HepG2 (cell line): Measurements from ENCODE around the gene PRM2. TPM values are rescaled to one million over a fixed set of nuclear protein-coding genes. Genes with fewer than 3 reads are reported as not detected.
A peak's percentile ranks its signal among the peaks of the same experiment; 100 is the strongest.

ENCODE experiments used
- HOXA7 ChIP-seq: sonication (generic); formaldehyde crosslinking; IDR thresholded peaks from 2 replicates; pipeline ENCODE4 v1.8.1; 2022; ENCODE audit warnings: mild to moderate bottlenecking, missing genetic modification reagents, moderate library complexity
- MYC ChIP-seq: sonication (generic); formaldehyde crosslinking; IDR thresholded peaks from 2 replicates; pipeline ENCODE4 v1.9.0; 2021; ENCODE audit warnings: missing genetic modification reagents, borderline replicate concordance
- SYNCRIP ChIP-seq: fragments of 200-400 bp; formaldehyde crosslinking; IDR thresholded peaks from 2 replicates; pipeline ENCODE4 v1.6.1; 2018; ENCODE audit warnings: mild to moderate bottlenecking, low read depth, low read length; ENCODE audit not compliant: insufficient read depth
- ZNF746 ChIP-seq: sonication (generic); formaldehyde crosslinking; IDR thresholded peaks from 2 replicates; pipeline ENCODE4 v1.8.0; 2022; ENCODE audit warnings: mild to moderate bottlenecking, missing genetic modification reagents
- polyA plus RNA-seq, 8 experiments: library from polyadenylated mRNA; depleted of rRNA in 3 of 8; stranded (reverse) in 7 of 8; unstranded in 1 of 8; fragments of >200 nt; fragmentation: Illumina TruSeq in 4 of 8; extraction: Trizol in 4 of 8; gene quantifications; 2 replicates each; pipeline versions ENCODE4 v1.2.1 to v1.2.3, GENCODE V29; 2011 to 2016; ENCODE audit warnings: low read depth in 4 of 8, missing spikeins in 1 of 8, mixed read lengths in 1 of 8; ENCODE audit not compliant: insufficient read depth in 1 of 8
- total RNA-seq, 5 experiments: library from RNA; depleted of rRNA; stranded (reverse); fragments of >200 nt; fragmentation: Illumina TruSeq; extraction: Trizol; gene quantifications; 2 replicates each; pipeline ENCODE4 v1.2.3, GENCODE V29; 2016; ENCODE audit warnings: low read depth in 1 of 5
- TF ChIP-seq, protein P1 (sequence below): sonication (generic); formaldehyde crosslinking; IDR thresholded peaks from 2 replicates; pipeline ENCODE4 v1.8.0; 2022; ENCODE audit warnings: missing genetic modification reagents, mild to moderate bottlenecking, inconsistent platforms, borderline replicate concordance
- TF ChIP-seq, protein P2 (sequence below): sonication (generic); formaldehyde crosslinking; IDR thresholded peaks from 2 replicates; pipeline ENCODE4 v1.8.0; 2022; ENCODE audit warnings: mild to moderate bottlenecking, missing genetic modification reagents, moderate library complexity
- TF ChIP-seq, protein P3 (sequence below): sonication (generic); formaldehyde crosslinking; IDR thresholded peaks from 2 replicates; pipeline ENCODE4 v1.4.0; 2020; ENCODE audit warnings: missing genetic modification reagents
- TF ChIP-seq, protein P4 (sequence below), 2 experiments: IDR thresholded peaks; 2 replicates each; pipeline ENCODE4 v1.6.1; 2011 to 2012; ENCODE audit warnings: low read length in 2 of 2, borderline replicate concordance in 1 of 2, low read depth in 1 of 2, mild to moderate bottlenecking in 1 of 2, moderate library complexity in 1 of 2

The PRM2 gene
- total and polyA plus RNA-seq, 2 of the 13 experiments (the other 11 are each of a cell fraction or from before 2014, with no cell fraction given) = 0.54 TPM; not detected in 1

DNA sequence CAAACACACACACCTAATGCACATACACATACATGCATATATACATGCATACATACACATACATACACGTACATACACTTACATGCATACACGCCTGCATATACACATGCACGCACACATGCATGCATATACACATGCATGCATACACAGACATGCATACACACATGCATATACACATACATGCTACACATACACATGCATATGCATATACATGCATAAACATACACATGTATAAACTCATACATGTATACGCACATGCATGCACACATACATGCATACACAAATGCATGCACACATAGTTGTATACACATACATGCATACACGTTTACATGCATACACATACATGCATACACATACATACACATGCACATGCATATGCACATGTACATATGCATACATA, 45.4 kb upstream of the PRM2 start (continued):
- no peak for TF ChIP-seq SYNCRIP
- TF ChIP-seq, protein P1, sequence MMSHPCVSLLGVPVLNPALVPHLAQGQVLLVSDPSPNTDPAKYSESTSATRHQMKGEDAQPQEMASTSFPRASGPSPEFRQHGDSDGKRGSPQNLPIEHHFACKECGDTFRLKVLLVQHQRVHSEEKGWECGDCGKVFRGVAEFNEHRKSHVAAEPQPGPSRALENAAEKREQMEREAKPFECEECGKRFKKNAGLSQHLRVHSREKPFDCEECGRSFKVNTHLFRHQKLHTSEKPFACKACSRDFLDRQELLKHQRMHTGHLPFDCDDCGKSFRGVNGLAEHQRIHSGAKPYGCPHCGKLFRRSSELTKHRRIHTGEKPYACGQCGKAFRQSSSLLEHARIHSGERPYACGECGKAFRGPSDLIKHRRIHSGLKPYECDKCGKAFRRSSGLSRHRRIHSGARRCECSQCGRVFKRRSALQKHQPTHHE = no peak
- TF ChIP-seq, protein P2, sequence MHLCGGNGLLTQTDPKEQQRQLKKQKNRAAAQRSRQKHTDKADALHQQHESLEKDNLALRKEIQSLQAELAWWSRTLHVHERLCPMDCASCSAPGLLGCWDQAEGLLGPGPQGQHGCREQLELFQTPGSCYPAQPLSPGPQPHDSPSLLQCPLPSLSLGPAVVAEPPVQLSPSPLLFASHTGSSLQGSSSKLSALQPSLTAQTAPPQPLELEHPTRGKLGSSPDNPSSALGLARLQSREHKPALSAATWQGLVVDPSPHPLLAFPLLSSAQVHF (CRISPR knock-in tag) = no peak
- TF ChIP-seq HOXA7 (CRISPR knock-in tag) = peak; percentile 82; the same call in 1 of the 2 replicates
- TF ChIP-seq, protein P3, sequence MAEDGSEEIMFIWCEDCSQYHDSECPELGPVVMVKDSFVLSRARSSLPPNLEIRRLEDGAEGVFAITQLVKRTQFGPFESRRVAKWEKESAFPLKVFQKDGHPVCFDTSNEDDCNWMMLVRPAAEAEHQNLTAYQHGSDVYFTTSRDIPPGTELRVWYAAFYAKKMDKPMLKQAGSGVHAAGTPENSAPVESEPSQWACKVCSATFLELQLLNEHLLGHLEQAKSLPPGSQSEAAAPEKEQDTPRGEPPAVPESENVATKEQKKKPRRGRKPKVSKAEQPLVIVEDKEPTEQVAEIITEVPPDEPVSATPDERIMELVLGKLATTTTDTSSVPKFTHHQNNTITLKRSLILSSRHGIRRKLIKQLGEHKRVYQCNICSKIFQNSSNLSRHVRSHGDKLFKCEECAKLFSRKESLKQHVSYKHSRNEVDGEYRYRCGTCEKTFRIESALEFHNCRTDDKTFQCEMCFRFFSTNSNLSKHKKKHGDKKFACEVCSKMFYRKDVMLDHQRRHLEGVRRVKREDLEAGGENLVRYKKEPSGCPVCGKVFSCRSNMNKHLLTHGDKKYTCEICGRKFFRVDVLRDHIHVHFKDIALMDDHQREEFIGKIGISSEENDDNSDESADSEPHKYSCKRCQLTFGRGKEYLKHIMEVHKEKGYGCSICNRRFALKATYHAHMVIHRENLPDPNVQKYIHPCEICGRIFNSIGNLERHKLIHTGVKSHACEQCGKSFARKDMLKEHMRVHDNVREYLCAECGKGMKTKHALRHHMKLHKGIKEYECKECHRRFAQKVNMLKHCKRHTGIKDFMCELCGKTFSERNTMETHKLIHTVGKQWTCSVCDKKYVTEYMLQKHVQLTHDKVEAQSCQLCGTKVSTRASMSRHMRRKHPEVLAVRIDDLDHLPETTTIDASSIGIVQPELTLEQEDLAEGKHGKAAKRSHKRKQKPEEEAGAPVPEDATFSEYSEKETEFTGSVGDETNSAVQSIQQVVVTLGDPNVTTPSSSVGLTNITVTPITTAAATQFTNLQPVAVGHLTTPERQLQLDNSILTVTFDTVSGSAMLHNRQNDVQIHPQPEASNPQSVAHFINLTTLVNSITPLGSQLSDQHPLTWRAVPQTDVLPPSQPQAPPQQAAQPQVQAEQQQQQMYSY (CRISPR knock-in tag) = no peak
- TF ChIP-seq MYC (CRISPR knock-in tag) = no peak
- TF ChIP-seq ZNF746 (CRISPR knock-in tag) = no peak
- TF ChIP-seq, protein P4, sequence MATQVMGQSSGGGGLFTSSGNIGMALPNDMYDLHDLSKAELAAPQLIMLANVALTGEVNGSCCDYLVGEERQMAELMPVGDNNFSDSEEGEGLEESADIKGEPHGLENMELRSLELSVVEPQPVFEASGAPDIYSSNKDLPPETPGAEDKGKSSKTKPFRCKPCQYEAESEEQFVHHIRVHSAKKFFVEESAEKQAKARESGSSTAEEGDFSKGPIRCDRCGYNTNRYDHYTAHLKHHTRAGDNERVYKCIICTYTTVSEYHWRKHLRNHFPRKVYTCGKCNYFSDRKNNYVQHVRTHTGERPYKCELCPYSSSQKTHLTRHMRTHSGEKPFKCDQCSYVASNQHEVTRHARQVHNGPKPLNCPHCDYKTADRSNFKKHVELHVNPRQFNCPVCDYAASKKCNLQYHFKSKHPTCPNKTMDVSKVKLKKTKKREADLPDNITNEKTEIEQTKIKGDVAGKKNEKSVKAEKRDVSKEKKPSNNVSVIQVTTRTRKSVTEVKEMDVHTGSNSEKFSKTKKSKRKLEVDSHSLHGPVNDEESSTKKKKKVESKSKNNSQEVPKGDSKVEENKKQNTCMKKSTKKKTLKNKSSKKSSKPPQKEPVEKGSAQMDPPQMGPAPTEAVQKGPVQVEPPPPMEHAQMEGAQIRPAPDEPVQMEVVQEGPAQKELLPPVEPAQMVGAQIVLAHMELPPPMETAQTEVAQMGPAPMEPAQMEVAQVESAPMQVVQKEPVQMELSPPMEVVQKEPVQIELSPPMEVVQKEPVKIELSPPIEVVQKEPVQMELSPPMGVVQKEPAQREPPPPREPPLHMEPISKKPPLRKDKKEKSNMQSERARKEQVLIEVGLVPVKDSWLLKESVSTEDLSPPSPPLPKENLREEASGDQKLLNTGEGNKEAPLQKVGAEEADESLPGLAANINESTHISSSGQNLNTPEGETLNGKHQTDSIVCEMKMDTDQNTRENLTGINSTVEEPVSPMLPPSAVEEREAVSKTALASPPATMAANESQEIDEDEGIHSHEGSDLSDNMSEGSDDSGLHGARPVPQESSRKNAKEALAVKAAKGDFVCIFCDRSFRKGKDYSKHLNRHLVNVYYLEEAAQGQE (IDR thresholded peaks at IDR 0.05; ENCODE audit: borderline replicate concordance in 1 of 2, low read depth in 1 of 2, low read length in 2 of 2) = no peak
